GM19463 (cell line): ENCODE measurements around the gene BTNL9.
"Not testable (repeated sequence)": the region's sequence is repeated elsewhere in the genome, so short reads cannot be mapped to it uniquely, and the experiment has no call there.

Experiments
- ATAC-seq: cut with Tn5 transposase; IDR thresholded peaks from one replicate; pipeline ENCODE4 v1.9.1; 2021; ENCODE audit warnings: mild to moderate bottlenecking, moderate library complexity; ENCODE audit not compliant: unreplicated experiment

The BTNL9 gene

GRCh38 chr5:181060924-181061323 lies 20.9 kb downstream of the BTNL9 start:
- no peak for ATAC-seq

- ATAC-seq: no peak
Measured at GRCh38 chr5:181061645-181062044, 21.6 kb downstream of the BTNL9 start.

- ATAC-seq: no peak
Measured at GRCh38 chr5:181062631-181063030, 22.6 kb downstream of the BTNL9 start.

GRCh38 chr5:181063514-181063913 lies 23.4 kb downstream of the BTNL9 start:
- ATAC-seq: no peak

GRCh38 chr5:181064987-181065386 lies 24.9 kb downstream of the BTNL9 start:
- ATAC-seq: no peak

DNA sequence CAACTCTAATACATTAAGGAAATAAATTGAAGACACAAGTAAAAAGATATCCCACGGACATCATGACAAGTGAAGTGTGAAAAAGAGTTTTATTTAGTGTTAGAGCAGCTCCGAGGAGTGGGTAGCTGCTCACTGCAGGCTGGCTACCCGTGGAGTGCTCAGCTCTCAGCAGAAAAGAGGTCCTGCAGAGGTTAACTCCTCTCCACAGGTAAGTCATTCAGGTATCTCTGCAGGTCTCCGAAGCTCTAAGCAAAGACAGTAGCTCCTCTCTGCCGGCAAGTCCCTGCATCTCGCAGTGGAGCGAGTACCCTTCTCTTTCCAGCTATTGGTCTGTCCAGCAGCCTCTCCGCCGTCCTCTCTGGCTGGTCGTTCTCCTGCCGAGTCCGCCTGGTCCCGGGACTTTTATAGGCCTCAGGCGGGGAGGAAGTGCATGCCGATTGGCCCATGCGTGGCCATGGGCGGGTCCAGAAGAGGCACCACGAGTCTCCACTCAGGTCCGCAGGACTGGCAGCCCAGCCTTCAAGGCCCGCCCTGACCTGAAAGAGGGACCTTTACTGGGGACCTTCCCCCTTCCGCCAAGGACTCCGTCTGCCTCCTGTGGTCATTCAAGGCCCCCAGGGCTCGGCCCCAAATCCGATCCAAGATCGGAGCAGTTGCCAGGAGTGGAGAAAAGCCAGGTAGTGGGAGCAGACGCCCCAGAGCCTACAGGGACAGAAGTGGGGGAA lies 29.9 kb downstream of the BTNL9 start:
- ATAC-seq: no peak

GRCh38 chr5:181070523-181070922 lies 30.5 kb downstream of the BTNL9 start:
- no peak for ATAC-seq

DNA sequence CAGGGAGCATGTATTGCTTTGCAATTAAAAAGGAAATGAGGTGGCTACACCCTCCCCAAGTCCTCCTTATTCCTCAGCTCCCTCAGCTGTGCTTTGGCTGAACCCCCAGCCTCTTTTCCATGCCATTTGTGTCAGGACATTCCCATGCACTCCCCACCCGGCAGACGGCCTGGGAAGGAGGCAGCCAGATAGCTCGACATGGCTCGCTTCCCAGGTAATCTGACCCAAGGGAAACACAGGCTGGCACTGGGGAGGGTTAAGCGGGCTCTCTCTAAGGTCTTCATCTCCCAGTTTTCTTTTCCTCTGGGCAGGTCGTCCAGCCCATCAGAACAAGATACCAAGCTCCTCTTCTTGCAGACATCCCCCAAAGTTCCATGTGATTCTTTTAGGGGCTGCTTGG lies 31.2 kb downstream of the BTNL9 start:
- ATAC-seq: no peak

DNA sequence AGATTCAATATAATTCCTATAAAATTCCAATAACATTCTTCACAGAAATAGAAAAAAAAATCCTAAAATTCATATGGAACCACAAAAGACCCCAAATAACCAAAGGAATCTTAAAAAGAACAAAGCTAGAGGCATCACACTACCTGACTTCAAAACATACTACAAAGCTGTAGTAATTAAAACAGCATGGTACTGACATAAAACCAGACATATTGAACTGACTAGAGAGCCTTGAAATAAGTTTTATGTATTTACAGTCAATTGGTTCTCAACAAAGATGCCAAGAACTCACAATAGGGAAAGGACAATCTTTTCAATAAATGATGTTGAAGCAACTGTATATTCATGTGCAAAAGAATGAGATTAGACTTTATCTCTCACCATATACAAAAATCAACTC lies 36.9 kb downstream of the BTNL9 start:
- ATAC-seq: no peak

DNA sequence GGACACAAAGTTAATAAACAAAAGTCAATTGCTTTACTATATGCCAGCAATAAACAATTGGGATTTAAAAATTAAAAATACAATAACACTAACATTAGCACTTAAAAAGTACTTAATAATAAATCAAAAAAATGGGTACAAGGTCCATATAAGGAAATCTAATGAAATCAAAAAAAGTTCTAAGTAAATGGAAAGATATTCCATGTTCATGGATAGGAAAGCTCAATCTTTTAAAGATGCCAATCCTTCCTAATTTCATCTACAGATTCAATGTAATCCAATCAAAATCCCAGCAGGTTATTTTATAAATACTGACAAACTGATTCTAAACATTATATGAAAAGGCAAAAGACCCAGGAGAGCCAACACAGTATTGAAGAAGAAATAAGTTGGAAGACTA lies 41.9 kb downstream of the BTNL9 start:
- ATAC-seq: no peak

- no peak for ATAC-seq
Measured at GRCh38 chr5:181084621-181085195, 44.6 kb downstream of the BTNL9 start.

GRCh38 chr5:181086026-181086883 lies 46.2 kb downstream of the BTNL9 start:
- ATAC-seq: no peak

DNA sequence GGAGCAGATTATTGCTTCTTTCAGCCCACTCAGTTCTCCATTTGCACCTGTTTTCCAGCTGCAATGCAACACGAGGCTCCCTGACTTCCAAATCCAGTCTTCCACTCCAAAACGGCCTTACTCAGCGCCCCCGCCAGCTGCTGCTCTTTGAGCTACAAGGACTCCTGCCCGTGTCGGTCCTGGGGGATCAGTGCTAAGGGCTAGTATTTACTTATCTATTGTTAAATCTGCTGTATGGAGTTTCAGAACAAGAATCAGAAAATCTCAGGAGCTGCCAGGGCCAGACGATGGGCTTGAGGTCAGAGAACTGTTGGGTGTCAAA lies 46.8 kb downstream of the BTNL9 start:
- ATAC-seq: no peak

GRCh38 chr5:181087309-181087708 lies 47.2 kb downstream of the BTNL9 start:
- ATAC-seq: no peak

DNA sequence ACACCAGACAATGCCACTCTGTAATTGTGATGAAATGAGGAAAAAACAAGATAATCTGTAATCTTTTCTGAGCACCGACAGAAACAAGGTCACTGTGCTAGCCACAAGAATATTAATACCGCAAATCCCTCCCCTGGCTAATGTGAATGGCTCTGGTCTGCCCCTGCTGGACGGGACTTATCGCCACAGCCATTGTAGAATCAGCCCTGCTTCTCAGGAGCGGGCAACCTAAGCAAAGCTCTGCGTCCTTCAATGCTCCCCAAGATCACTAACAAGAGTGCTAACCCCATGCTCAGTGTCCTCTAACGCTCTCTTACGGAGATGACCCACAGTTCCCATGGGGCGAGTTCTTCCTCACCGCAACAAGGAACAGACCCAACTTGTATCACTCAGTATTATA lies 48.2 kb downstream of the BTNL9 start:
- no peak for ATAC-seq

DNA sequence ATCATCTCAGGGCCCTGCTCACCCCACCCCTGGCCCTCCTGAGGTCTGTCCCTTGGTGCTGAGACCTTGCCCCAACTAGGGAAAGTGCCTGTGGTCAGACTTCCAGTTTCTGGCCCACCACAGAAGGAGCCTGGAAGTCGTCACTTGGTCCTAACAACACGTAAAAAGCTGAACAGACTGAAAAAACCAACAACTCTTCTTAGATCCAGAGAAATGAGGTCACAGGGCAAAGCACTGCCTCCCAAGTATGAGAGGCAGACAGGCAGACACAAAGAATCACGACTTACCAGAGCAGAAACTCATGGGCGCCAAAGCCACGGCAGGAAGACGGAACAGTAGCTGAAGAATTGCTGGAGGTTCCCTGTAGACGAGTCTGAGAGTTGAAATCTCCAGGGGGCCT lies 52.4 kb downstream of the BTNL9 start:
- ATAC-seq: no peak

DNA sequence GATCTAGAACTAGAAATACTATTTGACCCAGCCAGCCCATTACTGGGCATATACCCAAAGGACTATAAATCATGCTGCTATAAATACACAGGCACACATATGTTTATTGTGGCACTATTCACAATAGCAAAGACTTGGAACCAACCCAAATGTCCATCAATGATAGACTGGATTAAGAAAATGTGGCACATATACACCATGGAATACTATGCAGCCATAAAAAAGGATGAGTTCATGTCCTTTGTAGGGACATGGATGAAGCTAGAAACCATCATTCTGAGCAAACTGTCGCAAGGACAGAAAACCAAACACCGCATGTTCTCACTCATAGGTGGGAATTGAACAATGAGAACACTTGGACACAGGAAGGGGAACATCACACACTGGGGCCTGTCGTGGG lies 55.1 kb downstream of the BTNL9 start:
- ATAC-seq: not testable (repeated sequence)

GRCh38 chr5:181096721-181097382 lies 56.8 kb downstream of the BTNL9 start:
- not testable (repeated sequence) for ATAC-seq

DNA sequence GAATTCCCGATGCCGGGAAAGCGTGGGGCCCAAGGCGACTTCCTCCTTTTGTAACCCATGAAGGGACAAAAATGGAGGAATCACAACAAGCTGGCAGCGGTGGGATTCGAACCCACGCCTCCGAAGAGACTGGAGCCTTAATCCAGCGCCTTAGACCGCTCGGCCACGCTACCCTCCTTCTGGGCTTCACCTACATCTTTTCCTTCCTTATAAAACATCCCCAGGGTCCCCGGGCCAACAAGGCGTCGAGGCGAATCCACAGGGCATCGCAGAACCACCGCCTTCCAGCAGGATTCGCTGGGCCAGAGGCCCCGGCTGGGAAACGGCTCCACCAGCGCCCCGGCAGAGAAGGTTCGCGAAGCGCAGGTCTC lies 57.3 kb downstream of the BTNL9 start:
- ATAC-seq: not testable (repeated sequence)

- ATAC-seq: not testable (repeated sequence)
Measured at GRCh38 chr5:181097759-181098491, 57.9 kb downstream of the BTNL9 start.
